Measurements from ENCODE around the gene H6PD. TPM values are rescaled to one million over a fixed set of nuclear protein-coding genes. Genes with fewer than 3 reads are reported as not detected.

The H6PD gene
- polyA plus RNA-seq, 1 donor (not counting 4 experiments of a cell fraction or from before 2014, with no cell fraction given): 3.3 TPM

GRCh38 chr1:9311479-9311878, 76.9 kb downstream of the H6PD start:
- H3K4me3 ChIP-seq (ENCODE audit: control insufficient read depth in 2 of 3, extremely low read depth in 1 of 3, insufficient read depth in 2 of 3, low read depth in 1 of 3, low read length in 3 of 3): no peak overlapping the region
- TF ChIP-seq CTCF (optimal IDR thresholded peaks at IDR 0.05 in 1 of 3, IDR thresholded peaks at IDR 0.05 in 1 of 3, conservative IDR thresholded peaks at IDR 0.05 in 1 of 3; ENCODE audit: extremely low read depth in 1 of 3, insufficient read depth in 2 of 3, low read length in 3 of 3): no peak
- no peak for TF ChIP-seq EZH2 (IDR thresholded peaks at IDR 0.05; ENCODE audit: low read length)
- H3K4me1 ChIP-seq (ENCODE audit: control insufficient read depth, extremely low read depth, insufficient read depth, low read length): peaks cover 14% of the 10 kb centered on the region
- peaks cover 3 to 12% of the 10 kb centered on the region in 2 experiments for H3K36me3 ChIP-seq (ENCODE audit: control insufficient read depth in 2 of 2, extremely low read depth in 1 of 2, insufficient read depth in 2 of 2, low read length in 2 of 2)
- no peak overlapping the region for H3K27ac ChIP-seq (ENCODE audit: control insufficient read depth, insufficient read depth, low read length)
- H3K9me1 ChIP-seq (ENCODE audit: control insufficient read depth, extremely low read depth, insufficient read depth, low read length): no peaks in the 10 kb centered on the region
- H3K27me3 ChIP-seq (ENCODE audit: control insufficient read depth, extremely low read depth, insufficient read depth, low read length): no peaks in the 10 kb centered on the region
- no peak overlapping the region for H2AFZ ChIP-seq (ENCODE audit: control insufficient read depth, low read length)
- H3K9me3 ChIP-seq (ENCODE audit: control insufficient read depth, low read depth, low read length): no peaks in the 10 kb centered on the region
- no peak overlapping the region for H3K4me2 ChIP-seq (ENCODE audit: control insufficient read depth, extremely low read depth, insufficient read depth, low read depth, low read length)
- DNase-seq (ENCODE audit: low read depth, low spot score) (no peak), FAIRE-seq (no peak)
- peaks cover 75% of the 10 kb centered on the region for H3K79me2 ChIP-seq (ENCODE audit: control insufficient read depth, insufficient read depth, low read length)
- dilution Hi-C loops (cut with MboI; ENCODE audit: extremely low pct_ligation_motif_present, low sequenced_read_pairs): no loop called here
- H4K20me1 ChIP-seq (ENCODE audit: control insufficient read depth, extremely low read depth, insufficient read depth, low read length): peaks cover 13% of the 10 kb centered on the region
- no peak overlapping the region for H3K9ac ChIP-seq (ENCODE audit: control insufficient read depth, extremely low read depth, insufficient read depth, low read length)

- dilution Hi-C loops (cut with MboI; ENCODE audit: extremely low pct_ligation_motif_present, low sequenced_read_pairs): no loop called here
- no peak overlapping the region for H3K4me3 ChIP-seq (ENCODE audit: control insufficient read depth in 2 of 3, extremely low read depth in 1 of 3, insufficient read depth in 2 of 3, low read depth in 1 of 3, low read length in 3 of 3)
- no peak overlapping the region for H3K27ac ChIP-seq (ENCODE audit: control insufficient read depth, insufficient read depth, low read length)
- no peaks in the 10 kb centered on the region for H3K9me3 ChIP-seq (ENCODE audit: control insufficient read depth, low read depth, low read length)
- no peak for FAIRE-seq
- no peak overlapping the region for H2AFZ ChIP-seq (ENCODE audit: control insufficient read depth, low read length)
- peaks cover 17% of the 10 kb centered on the region for H3K4me1 ChIP-seq (ENCODE audit: control insufficient read depth, extremely low read depth, insufficient read depth, low read length)
- no peaks in the 10 kb centered on the region for H3K27me3 ChIP-seq (ENCODE audit: control insufficient read depth, extremely low read depth, insufficient read depth, low read length)
- no peak overlapping the region for H3K9ac ChIP-seq (ENCODE audit: control insufficient read depth, extremely low read depth, insufficient read depth, low read length)
- H3K36me3 ChIP-seq (ENCODE audit: control insufficient read depth in 2 of 2, extremely low read depth in 1 of 2, insufficient read depth in 2 of 2, low read length in 2 of 2): peaks cover 3 to 12% of the 10 kb centered on the region in 2 experiments
- DNase-seq (ENCODE audit: low read depth, low spot score): no peak
- peaks cover 13% of the 10 kb centered on the region for H4K20me1 ChIP-seq (ENCODE audit: control insufficient read depth, extremely low read depth, insufficient read depth, low read length)
- H3K9me1 ChIP-seq (ENCODE audit: control insufficient read depth, extremely low read depth, insufficient read depth, low read length): no peaks in the 10 kb centered on the region
- peaks cover 78% of the 10 kb centered on the region for H3K79me2 ChIP-seq (ENCODE audit: control insufficient read depth, insufficient read depth, low read length)
- TF ChIP-seq EZH2 (IDR thresholded peaks at IDR 0.05; ENCODE audit: low read length) (no peak), CTCF (optimal IDR thresholded peaks at IDR 0.05 in 1 of 3, IDR thresholded peaks at IDR 0.05 in 1 of 3, conservative IDR thresholded peaks at IDR 0.05 in 1 of 3; ENCODE audit: extremely low read depth in 1 of 3, insufficient read depth in 2 of 3, low read length in 3 of 3) (no peak)
- H3K4me2 ChIP-seq (ENCODE audit: control insufficient read depth, extremely low read depth, insufficient read depth, low read depth, low read length): no peak overlapping the region
These were observed 77.7 kb downstream of the H6PD start for GRCh38 chr1:9312168-9312720.

Measured in keratinocyte (primary cell).